Activated naive CD4-positive, alpha-beta T cell treated with anti-CD3 and anti-CD28 coated beads, Interleukin-2, amount 50 U/mL, for 16 hours (primary cell): ENCODE data around the gene NEUROG2.
"Not testable (repeated sequence)": the region's sequence is repeated elsewhere in the genome, so short reads cannot be mapped to it uniquely, and the experiment has no call there.

Experiments
- DNase-seq: peaks from one replicate; pipeline ENCODE4 v3.0.0-alpha.2; 2020

Gene NEUROG2

DNA sequence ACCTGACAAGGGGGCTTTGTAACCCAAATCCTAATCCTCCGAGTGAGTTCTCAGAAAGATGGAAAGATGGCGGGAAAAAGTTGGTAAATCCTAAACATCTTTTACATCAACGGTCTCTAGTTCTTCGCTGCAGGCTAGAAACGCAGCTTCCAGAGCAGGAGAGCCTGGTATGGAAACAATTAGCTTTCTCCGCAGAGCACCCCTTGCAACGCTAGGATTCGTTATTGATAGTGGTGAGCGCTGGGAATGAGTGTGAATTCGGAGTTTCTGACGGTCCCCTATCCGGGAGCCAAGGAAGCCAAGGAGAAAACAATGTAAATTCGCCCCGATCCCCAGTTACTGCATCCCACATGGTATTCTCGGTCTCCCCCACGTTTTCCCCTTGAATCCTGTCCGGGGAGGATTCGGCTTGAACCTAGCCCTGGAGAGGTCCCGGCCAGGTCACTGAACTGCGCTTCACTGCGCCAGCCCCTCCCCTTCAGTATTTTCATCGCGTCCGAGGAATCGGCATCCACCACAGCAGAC is 4.7 kb upstream of the NEUROG2 start:
- DNase-seq, result no peak

- no peak for DNase-seq
These were observed 4.0 kb upstream of the NEUROG2 start for GRCh38 chr4:112519689-112520597.

DNA sequence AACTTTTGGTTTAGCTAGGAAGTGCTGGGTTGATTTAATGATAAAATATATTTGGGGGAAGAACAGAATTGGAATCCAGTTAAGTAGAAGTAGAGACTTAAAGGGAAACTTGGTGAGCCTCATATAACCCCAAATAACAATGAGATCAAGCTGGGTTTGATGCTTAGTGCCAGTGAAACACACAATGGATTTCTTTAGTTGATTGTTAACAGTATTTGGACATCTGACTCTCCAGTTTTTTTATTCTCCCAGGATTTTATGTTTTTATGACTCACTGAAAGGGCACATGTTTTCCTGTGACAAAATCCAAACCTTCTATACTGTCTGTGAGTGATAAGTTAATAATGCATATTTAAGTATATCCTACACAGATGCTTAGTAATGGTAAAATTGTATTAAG is 2.7 kb upstream of the NEUROG2 start:
- DNase-seq, result no peak

- DNase-seq, result no peak
These were observed 1.9 kb upstream of the NEUROG2 start for GRCh38 chr4:112517911-112518310.

DNA sequence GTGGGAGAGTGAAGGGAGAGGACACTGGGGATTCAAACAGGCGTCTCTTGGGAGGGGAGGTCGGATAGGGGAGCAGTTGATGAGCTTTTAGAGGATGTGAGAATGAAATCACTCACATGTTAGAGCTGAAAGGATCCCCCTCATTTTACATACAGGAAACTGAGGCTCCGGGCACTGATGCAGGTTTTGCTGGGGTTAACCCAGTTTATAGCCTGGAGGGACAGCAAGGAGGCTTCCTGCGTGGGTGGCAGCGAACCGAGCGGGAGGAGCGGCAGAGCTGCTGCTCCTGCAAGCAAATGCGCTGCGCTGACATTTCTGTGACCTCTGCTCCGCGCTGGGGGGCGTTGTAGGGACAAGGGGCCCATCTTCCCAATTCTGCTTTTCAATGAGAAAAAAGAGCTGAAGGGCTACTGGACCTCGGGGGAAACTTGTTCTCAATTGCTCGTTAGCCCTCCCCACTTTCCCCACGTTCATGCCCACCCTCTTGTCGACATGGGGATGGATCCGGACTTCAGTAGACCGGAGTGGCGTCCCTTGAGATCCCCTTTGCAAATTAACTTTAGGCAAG is 1.2 kb upstream of the NEUROG2 start:
- DNase-seq, result no peak

DNA sequence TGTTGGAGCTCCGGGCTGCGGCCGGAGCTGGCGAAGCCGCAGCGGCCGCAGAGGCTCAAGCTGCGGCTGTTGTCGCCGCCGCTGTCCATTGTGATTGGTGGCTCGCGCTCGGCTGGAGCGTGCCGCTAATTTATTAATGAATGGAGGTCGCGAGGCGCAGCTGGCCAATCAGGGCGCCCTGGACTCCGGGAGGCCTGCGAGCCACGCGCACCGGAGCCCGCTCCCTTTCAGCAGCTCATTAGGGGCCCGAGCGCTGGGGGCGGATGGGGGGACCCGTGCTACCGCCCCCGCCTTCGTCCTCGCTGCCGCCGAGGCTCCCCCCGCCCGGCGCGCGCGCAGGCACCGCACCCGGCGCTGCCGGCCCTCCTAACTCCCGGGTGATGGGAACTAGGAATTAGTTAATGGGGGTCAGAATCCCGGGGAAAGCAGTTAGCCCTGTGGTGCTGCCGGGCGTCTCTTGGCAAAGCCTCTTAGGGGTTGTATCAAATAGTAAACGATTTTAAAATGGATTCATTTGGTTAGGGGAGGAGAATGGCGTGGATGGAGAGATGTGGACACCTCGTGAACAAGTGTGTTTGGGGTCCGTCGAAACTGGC is 589 bp upstream of the NEUROG2 start:
- no peak for DNase-seq

- peak; percentile 46 for DNase-seq
These were observed 548 bp downstream of the NEUROG2 start for GRCh38 chr4:112515198-112516065.

GRCh38 chr4:112514647-112515197 is 1.3 kb downstream of the NEUROG2 start:
- no peak for DNase-seq

DNA sequence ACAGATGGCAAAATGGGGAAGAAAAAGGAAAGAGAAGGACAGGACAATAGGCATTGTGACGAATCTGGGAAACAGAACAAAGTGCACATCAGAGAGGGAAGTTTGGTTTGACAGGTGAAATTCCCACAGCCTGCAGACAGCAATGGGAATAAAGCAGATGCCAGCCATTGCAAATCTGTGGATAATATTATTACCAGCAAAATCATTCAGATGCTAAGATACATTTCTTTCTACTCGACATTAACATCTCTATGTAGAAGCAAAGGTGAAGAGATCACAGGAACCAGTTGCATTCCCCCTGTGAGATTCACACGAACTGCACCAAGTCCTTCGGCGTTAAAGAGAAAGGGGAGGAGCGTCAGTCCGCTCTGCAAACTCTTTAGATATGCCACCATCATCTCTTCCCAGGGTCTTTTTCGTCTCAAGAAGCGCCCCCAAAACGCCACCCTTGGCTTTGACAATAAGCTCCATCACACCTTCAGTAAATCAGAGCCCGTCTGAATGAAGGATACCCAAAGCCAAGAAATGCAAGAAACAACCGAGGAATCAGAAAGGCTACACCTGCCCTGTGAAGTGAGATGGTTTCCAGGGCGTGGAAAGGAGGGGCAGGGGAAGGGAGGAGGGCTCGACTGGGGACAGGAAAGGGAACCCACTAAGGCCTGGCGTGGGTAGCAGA is 1.9 kb downstream of the NEUROG2 start:
- DNase-seq, result no peak

DNA sequence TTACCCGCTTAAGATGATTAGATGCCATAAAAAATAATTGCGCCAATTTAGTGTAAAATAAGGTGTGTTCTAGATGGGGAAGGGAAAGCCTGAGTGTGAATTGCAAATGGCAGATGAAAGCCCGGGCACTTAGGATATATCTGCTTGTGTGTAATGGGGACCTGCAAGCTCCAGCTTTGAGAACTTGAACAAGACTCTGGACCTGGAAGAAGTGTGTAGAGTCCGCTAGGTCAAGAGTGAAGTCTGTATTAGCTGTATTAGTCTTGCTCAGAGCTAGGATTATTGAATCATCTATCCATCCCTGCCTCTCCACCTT is 4.2 kb downstream of the NEUROG2 start:
- no peak for DNase-seq

- no peak for DNase-seq
These were observed 4.7 kb downstream of the NEUROG2 start for GRCh38 chr4:112511093-112511802.

DNA sequence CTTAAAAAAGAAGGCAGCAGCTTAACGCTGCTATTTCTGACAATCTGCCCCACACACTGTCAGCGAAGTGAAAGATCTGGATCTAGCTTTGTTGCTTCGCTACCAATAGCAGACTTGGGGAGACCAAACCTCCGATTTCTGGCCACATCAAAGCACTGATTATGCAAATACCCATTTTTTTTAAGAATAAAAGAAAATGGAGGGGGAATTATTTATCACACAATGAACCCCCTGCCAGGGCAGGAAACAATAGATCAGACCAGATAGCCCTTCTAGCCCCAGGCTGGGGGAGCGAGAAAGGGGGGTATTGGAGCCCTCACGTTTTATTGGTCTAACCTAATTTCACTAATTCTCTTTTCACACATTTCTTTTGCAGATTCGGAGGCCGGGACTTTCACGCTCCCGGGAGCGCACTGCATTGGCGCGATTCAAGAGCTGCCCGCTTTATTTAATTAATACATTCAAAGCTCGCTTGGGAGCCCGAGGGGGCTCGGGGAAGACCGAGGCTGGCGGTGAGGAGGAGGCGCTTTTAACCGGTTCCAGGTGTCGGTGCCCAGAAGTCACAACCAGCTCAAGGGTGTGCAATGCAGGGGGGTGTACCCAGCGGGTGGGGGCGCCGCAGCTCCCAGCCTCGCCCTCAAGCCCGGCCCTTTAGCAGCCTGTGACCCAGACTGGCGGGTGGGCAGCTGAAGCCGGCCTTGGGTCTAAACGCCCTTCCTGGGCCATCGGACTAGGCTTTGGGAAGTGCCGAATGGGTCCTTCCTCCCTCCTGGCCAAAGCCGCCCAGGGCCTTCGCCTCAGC is 5.5 kb downstream of the NEUROG2 start:
- DNase-seq, result no peak

DNA sequence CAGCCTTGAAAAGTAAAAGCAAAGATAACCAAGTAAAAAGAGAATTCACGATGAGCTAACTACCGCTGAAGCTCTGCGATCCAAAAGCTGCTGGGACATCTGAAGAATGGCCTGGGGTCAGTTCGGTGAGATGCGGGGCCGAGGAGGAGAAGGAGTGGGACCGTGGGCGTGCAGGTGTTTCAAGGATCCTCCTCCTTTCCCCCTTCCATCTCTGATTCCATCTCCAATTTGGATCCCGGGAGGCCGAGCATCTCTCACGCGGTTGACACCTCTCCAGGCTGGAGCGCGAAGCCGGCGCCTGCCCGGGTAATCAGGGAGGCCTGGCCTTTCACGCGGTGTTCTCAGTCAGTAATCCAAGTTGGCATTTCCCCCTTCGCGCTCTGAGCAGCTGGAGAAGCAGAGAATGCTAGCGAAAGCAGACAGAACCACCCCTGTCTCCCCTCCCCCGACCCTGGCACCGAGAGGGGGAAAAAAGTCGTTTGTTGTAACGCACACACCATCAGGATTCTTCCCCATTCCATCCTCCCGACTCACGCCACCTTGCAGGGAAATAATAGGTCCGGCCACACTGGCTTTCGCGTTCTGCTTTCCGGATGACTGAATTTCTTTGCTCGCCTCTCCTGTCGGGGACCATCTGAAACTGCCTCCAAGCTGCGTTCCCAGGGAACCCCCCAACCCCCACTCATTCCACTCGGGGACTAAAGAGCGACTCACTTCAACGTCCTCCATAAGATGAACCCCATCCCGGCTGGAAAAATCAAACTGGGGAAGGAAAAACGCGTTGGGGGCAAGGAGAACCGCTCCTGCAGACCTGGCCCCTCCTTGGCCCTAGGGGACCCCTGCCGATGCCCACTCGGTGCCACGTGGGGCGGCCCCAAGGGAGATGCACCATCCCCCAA is 6.5 kb downstream of the NEUROG2 start:
- DNase-seq, result no peak

GRCh38 chr4:112508356-112508755 is 7.6 kb downstream of the NEUROG2 start:
- DNase-seq, result no peak

- no peak for DNase-seq
These were observed 11.2 kb downstream of the NEUROG2 start for GRCh38 chr4:112504807-112505206.

DNA sequence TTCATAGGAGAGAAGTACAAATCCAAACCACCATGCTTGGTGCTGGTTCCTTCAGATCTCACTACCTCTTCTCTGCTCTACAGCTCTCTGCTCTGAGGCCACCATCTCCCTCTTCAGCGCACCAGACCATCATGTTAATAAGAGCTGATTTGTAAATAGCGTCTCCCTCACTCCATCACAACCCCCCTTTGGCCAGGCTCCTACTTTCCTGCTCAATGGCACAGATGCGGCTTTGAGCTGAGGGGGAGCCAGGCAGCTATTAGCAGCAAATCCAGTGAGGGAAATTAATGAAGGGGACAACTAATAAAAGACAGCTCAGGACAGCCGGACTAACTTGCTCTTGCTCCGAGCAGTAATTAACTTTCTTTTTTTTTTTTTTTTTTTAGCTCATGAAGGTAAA is 13.1 kb downstream of the NEUROG2 start:
- no peak for DNase-seq

DNA sequence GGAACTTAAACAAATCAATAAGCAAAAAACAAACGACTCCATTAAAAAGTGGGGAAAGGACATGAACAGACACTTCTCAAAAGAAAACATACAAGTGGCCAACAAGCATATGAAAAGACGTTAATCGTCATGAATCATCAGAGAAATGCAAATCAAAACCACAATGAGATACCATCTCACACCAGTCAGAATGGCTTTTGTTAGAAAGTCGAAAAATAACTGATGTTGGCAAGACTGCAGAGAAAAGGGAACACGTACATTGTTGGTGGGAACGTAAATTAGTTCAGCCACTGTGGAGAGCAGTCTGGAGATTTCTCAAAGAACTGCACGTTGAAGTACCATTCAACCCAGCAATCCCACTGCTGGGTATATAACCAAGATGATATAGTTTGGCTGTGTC is 23.7 kb downstream of the NEUROG2 start:
- no peak for DNase-seq

- DNase-seq, result not testable (repeated sequence)
These were observed 25.2 kb downstream of the NEUROG2 start for GRCh38 chr4:112490808-112491207.

- DNase-seq, result no peak
These were observed 30.1 kb downstream of the NEUROG2 start for GRCh38 chr4:112485930-112486329.

DNA sequence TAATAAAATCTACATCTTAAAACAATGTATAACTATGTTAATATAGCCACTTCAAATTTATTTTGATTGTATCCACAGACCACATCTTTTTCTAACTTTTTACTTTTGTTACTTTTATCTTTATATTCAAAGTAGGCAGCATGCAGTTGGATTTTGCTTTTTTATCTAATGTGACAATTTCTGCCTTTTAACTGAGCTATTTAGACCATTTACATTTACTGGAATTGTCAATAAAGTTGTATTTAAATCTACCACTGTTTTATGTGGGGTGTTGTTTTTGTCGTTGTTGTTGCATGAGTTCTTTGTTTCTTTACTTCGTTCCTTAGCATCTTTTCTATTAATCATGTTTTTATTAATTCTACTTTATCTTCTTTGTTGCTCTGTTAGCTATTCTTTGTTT is 42.0 kb downstream of the NEUROG2 start:
- DNase-seq, result no peak
